Neural crest cell (in vitro differentiated cells): ENCODE data around the gene HEG1. TPM values are rescaled to one million over a fixed set of nuclear protein-coding genes. Genes with fewer than 3 reads are reported as not detected.

ENCODE experiments used
- DNase-seq: peaks from one replicate; pipeline ENCODE4 v3.0.0; 2021; ENCODE audit warnings: low read depth, mixed read lengths, low spot score
- H3K27ac Mint-ChIP-seq: one replicate; pipeline ENCODE4 v1.8.0; 2021; ENCODE audit warnings: mild to moderate bottlenecking, mixed read lengths; ENCODE audit not compliant: unreplicated experiment
- H3K27me3 Mint-ChIP-seq: 2 replicates; pipeline ENCODE4 v1.8.0; 2021; ENCODE audit warnings: low read depth, mild to moderate bottlenecking, mixed read lengths
- H3K36me3 Mint-ChIP-seq: 2 replicates; pipeline ENCODE4 v1.8.0; 2021; ENCODE audit warnings: low read depth, mild to moderate bottlenecking, mixed read lengths
- H3K4me1 Mint-ChIP-seq: 2 replicates; pipeline ENCODE4 v1.8.0; 2021; ENCODE audit warnings: mixed read lengths
- H3K4me3 Mint-ChIP-seq: one replicate; pipeline ENCODE4 v1.8.0; 2021; ENCODE audit warnings: mild to moderate bottlenecking, mixed read lengths
- H3K9me3 Mint-ChIP-seq: 2 replicates; pipeline ENCODE4 v1.8.0; 2021; ENCODE audit warnings: mixed read lengths
- CTCF ChIP-seq: fragments of 200-600 bp; sonication (generic); conservative IDR thresholded peaks from 2 replicates; pipeline ENCODE4 v1.5.0; 2021; ENCODE audit warnings: antibody characterized with exemption, mild to moderate bottlenecking
- total RNA-seq: library from RNA; stranded (reverse); gene quantifications from 2 replicates; pipeline ENCODE4 v1.2.1, GENCODE V29; 2021

The HEG1 gene
- total RNA-seq, 1 donor from 2014 or later = 32.0 TPM

- DNase-seq = no peak
- Mint-ChIP-seq H3K4me1 (peaks cover 14% of the 10 kb centered on the region), H3K4me3 (no peak overlapping the region), H3K27ac (no peak overlapping the region), H3K36me3 (no peaks in the 10 kb centered on the region), H3K27me3 (no peaks in the 10 kb centered on the region), H3K9me3 (peaks cover 2% of the 10 kb centered on the region)
- TF ChIP-seq CTCF = no peak
Observed at GRCh38 chr3:125076464-125076863, 20.7 kb upstream of the HEG1 start.

- peaks cover 2% of the 10 kb centered on the region for H3K9me3 Mint-ChIP-seq
- H3K4me1 Mint-ChIP-seq = peaks cover 14% of the 10 kb centered on the region
- H3K4me3 Mint-ChIP-seq = no peak overlapping the region
- no peak for TF ChIP-seq CTCF
- no peaks in the 10 kb centered on the region for H3K36me3 Mint-ChIP-seq
- no peak for DNase-seq
- H3K27ac Mint-ChIP-seq = no peak overlapping the region
- H3K27me3 Mint-ChIP-seq = no peaks in the 10 kb centered on the region
Observed at GRCh38 chr3:125075738-125076137, 19.9 kb upstream of the HEG1 start.

- no peaks in the 10 kb centered on the region for H3K9me3 Mint-ChIP-seq
- DNase-seq = no peak
- H3K4me3 Mint-ChIP-seq = no peak overlapping the region
- TF ChIP-seq CTCF = no peak
- H3K27me3 Mint-ChIP-seq = no peaks in the 10 kb centered on the region
- peaks cover 9% of the 10 kb centered on the region for H3K4me1 Mint-ChIP-seq
- H3K27ac Mint-ChIP-seq = peak overlapping the region; percentile 50
- H3K36me3 Mint-ChIP-seq = no peaks in the 10 kb centered on the region
Observed at GRCh38 chr3:125073390-125073905, 17.7 kb upstream of the HEG1 start.

- H3K4me3 Mint-ChIP-seq = no peak overlapping the region
- DNase-seq = no peak
- no peaks in the 10 kb centered on the region for H3K36me3 Mint-ChIP-seq
- no peaks in the 10 kb centered on the region for H3K27me3 Mint-ChIP-seq
- H3K4me1 Mint-ChIP-seq = peaks cover 9% of the 10 kb centered on the region
- no peak overlapping the region for H3K27ac Mint-ChIP-seq
- no peak for TF ChIP-seq CTCF
- H3K9me3 Mint-ChIP-seq = no peaks in the 10 kb centered on the region
Observed at GRCh38 chr3:125072749-125073389, 17.1 kb upstream of the HEG1 start.

GRCh38 chr3:125072301-125072700 lies 16.5 kb upstream of the HEG1 start:
- Mint-ChIP-seq H3K4me1 (peaks cover 9% of the 10 kb centered on the region), H3K36me3 (no peaks in the 10 kb centered on the region), H3K27ac (no peak overlapping the region), H3K9me3 (no peaks in the 10 kb centered on the region), H3K4me3 (no peak overlapping the region), H3K27me3 (no peaks in the 10 kb centered on the region)
- TF ChIP-seq CTCF = no peak
- no peak for DNase-seq
